Tibial nerve (tissue), 4 donors: ENCODE results near the gene ASIC1. TPM values are rescaled to one million over a fixed set of nuclear protein-coding genes. Genes with fewer than 3 reads are reported as not detected.

ENCODE experiments used
- DNase-seq, 2 donors: peaks; one replicate each; pipeline ENCODE4 v3.0.0-alpha.2; 2019; ENCODE audit warnings: low spot score in 2 of 2
- H3K27ac ChIP-seq, 4 donors: fragments of 200-600 bp; sonication (generic) in 3 of 4; one replicate each; pipeline ENCODE4 v1.5.1; 2017 to 2019; ENCODE audit warnings: mild to moderate bottlenecking in 1 of 4
- H3K27me3 ChIP-seq, 2 donors: fragments of 200-600 bp; sonication (generic) in 1 of 2; one replicate each; pipeline versions ENCODE4 v1.5.1 to v1.6.0; 2017 to 2019
- H3K36me3 ChIP-seq, 3 donors: fragments of 200-600 bp; sonication (generic); one replicate each; pipeline ENCODE4 v1.5.1; 2018 to 2019
- H3K4me1 ChIP-seq, 4 donors: fragments of 200-600 bp; sonication (generic) in 3 of 4; one replicate each; pipeline ENCODE4 v1.5.1; 2017 to 2019
- H3K4me3 ChIP-seq, 4 donors: fragments of 200-600 bp; sonication (generic) in 3 of 4; one replicate each; pipeline ENCODE4 v1.5.1; 2017 to 2019; ENCODE audit warnings: mild to moderate bottlenecking in 1 of 4, moderate library complexity in 1 of 4
- H3K9me3 ChIP-seq, 4 donors: fragments of 200-600 bp; sonication (generic) in 3 of 4; one replicate each; pipeline ENCODE4 v1.5.1; 2017 to 2019
- CTCF ChIP-seq, 5 experiments: fragments of 200-600 bp in 3 of 5; fragments of 450-650 bp in 2 of 5; sonication (generic) in 3 of 5; IDR thresholded peaks; one replicate each; pipeline ENCODE4 v1.5.1; 2016 to 2019; ENCODE audit warnings: antibody characterized with exemption in 5 of 5, mild to moderate bottlenecking in 3 of 5, moderate library complexity in 2 of 5
- EP300 ChIP-seq, 2 donors: sonication (generic); formaldehyde crosslinking; IDR thresholded peaks; one replicate each; pipeline ENCODE4 v1.6.1; 2017; ENCODE audit warnings: antibody characterized with exemption in 2 of 2, mild to moderate bottlenecking in 1 of 2
- POLR2A ChIP-seq, 2 donors: fragments of 450-650 bp; IDR thresholded peaks; one replicate each; pipeline ENCODE4 v1.6.1; 2017; ENCODE audit warnings: antibody characterized with exemption in 2 of 2, mild to moderate bottlenecking in 2 of 2, moderate library complexity in 2 of 2
- WGBS, 2 donors: methylation state at CpG; one replicate each; pipeline ENCODE4 v1.1.5; 2018; 5-methylcytosine and 5-hydroxymethylcytosine counted together
- total RNA-seq, 4 donors: library from RNA; depleted of rRNA; stranded (reverse); fragments of >200 nt; gene quantifications; one replicate each; pipeline ENCODE4 v1.1.0, GENCODE V29; 2016

Gene ASIC1
- total RNA-seq, 4 donors from 2014 or later = 1.8 to 4.2 (median 2.9) TPM; not detected in 1

GRCh38 chr12:50041062-50041860 is 16.1 kb upstream of the ASIC1 start:
- Histone ChIP-seq H3K27me3 (no peaks in the 10 kb centered on the region), H3K36me3 (no peaks in the 10 kb centered on the region), H3K27ac (no peak overlapping the region), H3K9me3 (no peaks in the 10 kb centered on the region), H3K4me1 (no peaks in the 10 kb centered on the region), H3K4me3 (no peak overlapping the region)
- 75 to 80% methylated on average over 15 of the region's 15 CpGs for WGBS, 2 donors
- TF ChIP-seq POLR2A (IDR thresholded peaks at IDR 0.05) (no peak), CTCF (IDR thresholded peaks at IDR 0.05) (no peak), EP300 (IDR thresholded peaks at IDR 0.05) (no peak)
- no peak for DNase-seq

- no peaks in the 10 kb centered on the region for H3K9me3 ChIP-seq
- no peaks in the 10 kb centered on the region for H3K4me1 ChIP-seq
- TF ChIP-seq POLR2A (IDR thresholded peaks at IDR 0.05) (no peak), EP300 (IDR thresholded peaks at IDR 0.05) (no peak), CTCF (IDR thresholded peaks at IDR 0.05) (no peak)
- H3K4me3 ChIP-seq = no peak overlapping the region
- DNase-seq = no peak
- WGBS, 2 donors = 89 to 90% methylated on average over 5 of the region's 5 CpGs
- H3K27me3 ChIP-seq = no peaks in the 10 kb centered on the region
- H3K27ac ChIP-seq = no peak overlapping the region
- H3K36me3 ChIP-seq = no peaks in the 10 kb centered on the region
Measured at GRCh38 chr12:50041962-50042361, 15.4 kb upstream of the ASIC1 start.

GRCh38 chr12:50042693-50043092 is 14.7 kb upstream of the ASIC1 start:
- H3K9me3 ChIP-seq = no peaks in the 10 kb centered on the region
- TF ChIP-seq CTCF (IDR thresholded peaks at IDR 0.05) = no peak
- no peak for TF ChIP-seq EP300 (IDR thresholded peaks at IDR 0.05)
- TF ChIP-seq POLR2A (IDR thresholded peaks at IDR 0.05) = no peak
- H3K4me1 ChIP-seq = no peaks in the 10 kb centered on the region
- DNase-seq = no peak
- H3K4me3 ChIP-seq = no peak overlapping the region
- H3K27me3 ChIP-seq = no peaks in the 10 kb centered on the region
- WGBS, 2 donors = 82 to 89% methylated on average over 6 of the region's 6 CpGs
- H3K36me3 ChIP-seq = no peaks in the 10 kb centered on the region
- no peak overlapping the region for H3K27ac ChIP-seq

GRCh38 chr12:50043308-50043707 is 14.1 kb upstream of the ASIC1 start:
- H3K27ac ChIP-seq = no peak overlapping the region
- no peaks in the 10 kb centered on the region for H3K9me3 ChIP-seq
- TF ChIP-seq CTCF (IDR thresholded peaks at IDR 0.05) (no peak), EP300 (IDR thresholded peaks at IDR 0.05) (no peak), POLR2A (IDR thresholded peaks at IDR 0.05) (no peak)
- 76 to 91% methylated on average over 2 of the region's 2 CpGs for WGBS, 2 donors
- no peaks in the 10 kb centered on the region for H3K36me3 ChIP-seq
- no peaks in the 10 kb centered on the region for H3K4me1 ChIP-seq
- DNase-seq = no peak
- no peaks in the 10 kb centered on the region for H3K27me3 ChIP-seq
- H3K4me3 ChIP-seq = no peak overlapping the region

GRCh38 chr12:50043854-50044253 is 13.5 kb upstream of the ASIC1 start:
- Histone ChIP-seq H3K27me3 (no peaks in the 10 kb centered on the region), H3K4me3 (no peak overlapping the region), H3K9me3 (no peaks in the 10 kb centered on the region), H3K4me1 (no peaks in the 10 kb centered on the region), H3K27ac (no peak overlapping the region), H3K36me3 (no peaks in the 10 kb centered on the region)
- WGBS, 2 donors = 50 to 73% methylated on average over 6 of the region's 6 CpGs
- DNase-seq = no peak
- TF ChIP-seq POLR2A (IDR thresholded peaks at IDR 0.05) (no peak), CTCF (IDR thresholded peaks at IDR 0.05) (no peak), EP300 (IDR thresholded peaks at IDR 0.05) (no peak)
